HepG2 (cell line): ENCODE measurements around the gene ATXN7L3. TPM values are rescaled to one million over a fixed set of nuclear protein-coding genes. Genes with fewer than 3 reads are reported as not detected.
A peak's percentile ranks its signal among the peaks of the same experiment; 100 is the strongest.

Experiments used
- ATAC-seq: fragments of 200-7000 bp; cut with Tn5 transposase; 3 replicates; pipeline ENCODE4 v1.9.1; 2020; ENCODE audit warnings: mild to moderate bottlenecking, moderate library complexity
- BruUV-seq: library from RNA; stranded (reverse); fragments of 400-500 nt; replicated peaks from 2 replicates; lab custom pipeline; 2021; lab: Mats Ljungman, UMichigan
- CTCF ChIA-PET: fragments of 300-600 bp; formaldehyde crosslinking; extraction: SDS; loops from one replicate; lab custom pipeline; 2021; ENCODE audit warnings: low total read pairs, inconsistent platforms, low intra/inter-chr PET ratio; lab: Yijun Ruan, JAX
- POLR2A ChIA-PET: fragments of 350-600 bp; sonication (Branson Sonifier 250); formaldehyde crosslinking; loops from one replicate; lab custom pipeline; 2020; ENCODE audit warnings: antibody characterized with exemption, inconsistent platforms; lab: Yijun Ruan, JAX
- DNase-seq: peaks from one replicate; pipeline ENCODE4 v3.0.0-alpha.2; 2015; ENCODE audit warnings: low spot score
- FAIRE-seq: peaks from 3 replicates; lab custom pipeline; 2011; peaks lifted over from hg19 to GRCh38; lab: Jason Lieb, UNC
- H2AFZ ChIP-seq: one replicate; pipeline ENCODE4 v1.6.1; 2011; ENCODE audit warnings: low read length, inconsistent platforms
- H3K27ac ChIP-seq: fragments of 300-600 bp; 3 replicates; pipeline ENCODE4 v1.8.0; 2011; ENCODE audit warnings: mixed run types, mild to moderate bottlenecking, mixed read lengths, low read length, inconsistent platforms; ENCODE audit not compliant: insufficient read depth; ENCODE audit errors: extremely low read length
- H3K27me3 ChIP-seq, 2 experiments: fragments of 200-600 bp in 1 of 2; 2 replicates in 1 of 2; 3 replicates in 1 of 2; pipeline versions ENCODE4 v1.6.0 to v1.8.0; 2011; ENCODE audit warnings: low read length in 2 of 2, mild to moderate bottlenecking in 2 of 2, moderate library complexity in 2 of 2, inconsistent platforms in 1 of 2; ENCODE audit not compliant: insufficient read depth in 2 of 2, control insufficient read depth in 1 of 2
- H3K36me3 ChIP-seq, 2 experiments: fragments of 200-600 bp in 1 of 2; replicated peaks in 1 of 2; 2 replicates in 1 of 2; 3 replicates in 1 of 2; pipeline versions ENCODE4 v1.5.1 to v1.8.0; 2011; ENCODE audit warnings: low read length in 2 of 2, inconsistent platforms in 1 of 2; ENCODE audit not compliant: insufficient read depth in 2 of 2, control insufficient read depth in 1 of 2
- H3K4me1 ChIP-seq: 2 replicates; pipeline ENCODE4 v1.5.1; 2012; ENCODE audit warnings: low read length, inconsistent platforms; ENCODE audit not compliant: insufficient read depth
- H3K4me2 ChIP-seq: 2 replicates; pipeline ENCODE4 v1.6.0; 2011; ENCODE audit warnings: low read depth, low read length, inconsistent platforms
- H3K4me3 ChIP-seq, 3 experiments: fragments of 200-600 bp in 1 of 3; sonication (generic), shearing (Covaris generic) in 1 of 3; replicated peaks in 1 of 3; 2 replicates each; pipeline ENCODE4 v1.5.1; 2011 to 2016; ENCODE audit warnings: low read length in 3 of 3, inconsistent platforms in 2 of 3, low read depth in 2 of 3, mild to moderate bottlenecking in 2 of 3, control low read depth in 1 of 3, mixed read lengths in 1 of 3; ENCODE audit not compliant: insufficient read depth in 1 of 3
- H3K79me2 ChIP-seq: one replicate; pipeline ENCODE4 v1.6.1; 2011; ENCODE audit warnings: low read length, inconsistent platforms; ENCODE audit not compliant: insufficient read depth
- H3K9ac ChIP-seq: 2 replicates; pipeline ENCODE4 v1.6.0; 2011; ENCODE audit warnings: mild to moderate bottlenecking, low read depth, low read length, inconsistent platforms; ENCODE audit not compliant: insufficient read depth
- H3K9me3 ChIP-seq: 2 replicates; pipeline ENCODE4 v1.5.1; 2012; ENCODE audit warnings: mild to moderate bottlenecking, low read length
- H4K20me1 ChIP-seq: 2 replicates; pipeline ENCODE4 v1.6.0; 2011; ENCODE audit warnings: inconsistent platforms, mild to moderate bottlenecking, low read length, moderate library complexity; ENCODE audit not compliant: insufficient read depth
- AGO2 ChIP-seq: fragments of 200-400 bp; formaldehyde crosslinking; optimal IDR thresholded peaks from 2 replicates; pipeline ENCODE3; 2017; ENCODE audit warnings: mild to moderate bottlenecking, low read depth, low read length, moderate library complexity
- AKAP8 ChIP-seq: sonication (generic); formaldehyde crosslinking; IDR thresholded peaks from 2 replicates; pipeline ENCODE4 v1.5.1; 2020; ENCODE audit warnings: mild to moderate bottlenecking, missing genetic modification reagents
- CEBPB ChIP-seq: IDR thresholded peaks from 2 replicates; pipeline ENCODE4 v1.6.1; 2011; ENCODE audit warnings: low read depth, low read length, improper control_type of control experiment, borderline replicate concordance
- MAX ChIP-seq: IDR thresholded peaks from 2 replicates; pipeline ENCODE4 v1.6.1; 2012; ENCODE audit warnings: inconsistent platforms
- POLR2A ChIP-seq, 2 experiments: IDR thresholded peaks; 2 replicates each; pipeline ENCODE4 v1.6.1; 2011; ENCODE audit warnings: low read depth in 2 of 2, low read length in 2 of 2, mild to moderate bottlenecking in 1 of 2, moderate library complexity in 1 of 2; ENCODE audit not compliant: insufficient read depth in 1 of 2
- RNF2 ChIP-seq: fragments of 450-650 bp; conservative IDR thresholded peaks from 2 replicates; pipeline ENCODE4 v1.6.1; 2016; ENCODE audit warnings: low read depth
- SNAPC5 ChIP-seq: sonication (generic); formaldehyde crosslinking; IDR thresholded peaks from 2 replicates; pipeline ENCODE4 v1.8.1; 2023; ENCODE audit warnings: mild to moderate bottlenecking, missing genetic modification reagents, borderline replicate concordance
- ZBTB43 ChIP-seq: sonication (generic); formaldehyde crosslinking; conservative IDR thresholded peaks from 2 replicates; pipeline ENCODE4 v1.4.0; 2020; ENCODE audit warnings: missing genetic modification reagents
- ZNF12 ChIP-seq: sonication (generic); formaldehyde crosslinking; IDR thresholded peaks from 2 replicates; pipeline ENCODE4 v1.5.0; 2020; ENCODE audit warnings: missing genetic modification reagents
- ZNF280B ChIP-seq: sonication (generic); formaldehyde crosslinking; IDR thresholded peaks from 2 replicates; pipeline ENCODE4 v1.5.0; 2020; ENCODE audit warnings: missing genetic modification reagents, mild to moderate bottlenecking, borderline replicate concordance
- WGBS: methylation state at CpG from one replicate; pipeline ENCODE4 v1.1.6; 2017; ENCODE audit warnings: low lambda C conversion rate; 5-methylcytosine and 5-hydroxymethylcytosine counted together
- in situ Hi-C: cut with HindIII; loops from 2 replicates; pipeline ENCODE4 v1.10.0; 2017; ENCODE audit warnings: low pct_unique_long_range_greater_than_20kb; ENCODE audit not compliant: extremely low pct_ligation_motif_present
- intact Hi-C: fragments of 100-400 bp; cut with micrococcal nuclease; formaldehyde crosslinking; loops from one replicate; pipeline ENCODE4 v1.10.0; 2022; ENCODE audit not compliant: unreplicated experiment
- polyA plus RNA-seq, 8 experiments: library from polyadenylated mRNA; depleted of rRNA in 3 of 8; stranded (reverse) in 7 of 8; unstranded in 1 of 8; fragments of >200 nt; fragmentation: Illumina TruSeq in 4 of 8; extraction: Trizol in 4 of 8; gene quantifications; 2 replicates each; pipeline versions ENCODE4 v1.2.1 to v1.2.3, GENCODE V29; 2011 to 2016; ENCODE audit warnings: low read depth in 4 of 8, missing spikeins in 1 of 8, mixed read lengths in 1 of 8; ENCODE audit not compliant: insufficient read depth in 1 of 8
- total RNA-seq, 5 experiments: library from RNA; depleted of rRNA; stranded (reverse); fragments of >200 nt; fragmentation: Illumina TruSeq; extraction: Trizol; gene quantifications; 2 replicates each; pipeline ENCODE4 v1.2.3, GENCODE V29; 2016; ENCODE audit warnings: low read depth in 1 of 5

ATXN7L3 gene
- total and polyA plus RNA-seq, 2 of the 13 experiments (the other 11 are each of a cell fraction or from before 2014, with no cell fraction given): 44.5 to 59.1 TPM

- Histone ChIP-seq H2AFZ (no peak overlapping the region), H3K4me3 (no peak overlapping the region), H3K27me3 (no peaks in the 10 kb centered on the region; a peak in 1 of 5 replicates), H3K9ac (no peak overlapping the region), H3K36me3 (peaks cover 15 to 40% of the 10 kb centered on the region in 2 experiments), H4K20me1 (no peaks in the 10 kb centered on the region), H3K4me2 (no peak overlapping the region), H3K4me1 (peaks cover 16% of the 10 kb centered on the region)
- intact Hi-C loops: no loop called here
- FAIRE-seq: no peak
- no peak for DNase-seq
- in situ Hi-C loops: no loop called here
- peak; percentile 20 for TF ChIP-seq AGO2
- TF ChIP-seq MAX: 0 out of 2 replicates have a peak, but pooled peaks have one; percentile 12
- no peak for TF ChIP-seq ZBTB43 (CRISPR knock-in tag)
- TF ChIP-seq, all 625 proteins: peak for 2
- ATAC-seq: no peak
- CTCF ChIA-PET: no interaction called here
- peaks cover 18% of the 10 kb centered on the region for H3K79me2 ChIP-seq
- no peak overlapping the region for H3K27ac ChIP-seq
- no peaks in the 10 kb centered on the region for H3K9me3 ChIP-seq
- POLR2A ChIA-PET: interaction anchor here (0.8 to 1.8 kb wide), 2 partner anchors 9 to 11 kb away, joined by 4 to 10 read pairs; partner anchors contain the start of gene ATXN7L3
- BruUV-seq: no TSS peak
- WGBS: 99% methylated on average over 10 of the region's 10 CpGs
Observed at GRCh38 chr17:44190481-44190880, 9.2 kb downstream of the ATXN7L3 start.

- Histone ChIP-seq H3K4me3 (no peak overlapping the region), H3K4me2 (no peak overlapping the region; the same call in 1 of the 2 replicates), H3K27me3 (no peaks in the 10 kb centered on the region; a peak in 1 of 5 replicates), H4K20me1 (0 out of 2 replicates have a peak, but pooled peaks cover 5% of the 10 kb centered on the region), H3K79me2 (peaks cover 30% of the 10 kb centered on the region), H3K27ac (no peak overlapping the region), H3K9me3 (no peaks in the 10 kb centered on the region), H3K36me3 (peaks cover 5 to 23% of the 10 kb centered on the region in 2 experiments), H2AFZ (no peak overlapping the region), H3K9ac (peak overlapping the region; percentile 90; the same call in 1 of the 2 replicates), H3K4me1 (peaks cover 33% of the 10 kb centered on the region)
- no peak for FAIRE-seq
- ChIA-PET CTCF (no interaction called here), POLR2A (interaction anchor here (1.5 kb wide), 1 partner anchor 10 kb away, joined by 8 read pairs; the partner anchor contains the start of gene ATXN7L3)
- WGBS: 96% methylated on average over 9 of the region's 12 CpGs
- no peak for ATAC-seq
- no peak for DNase-seq
- BruUV-seq: no TSS peak
- intact Hi-C loops: no loop called here
- in situ Hi-C loops: loop anchor here (10.0 kb wide), 1 partner anchor 56 kb away; no protein-coding TSS in a partner anchor
- no peak for TF ChIP-seq ZNF12 (CRISPR knock-in tag)
- no peak for TF ChIP-seq ZBTB43 (CRISPR knock-in tag)
- 0 out of 2 replicates have a peak, but pooled peaks have one; percentile 7 for TF ChIP-seq CEBPB
- 0 out of 2 replicates have a peak, but pooled peaks have one; percentile 17 for TF ChIP-seq ZNF280B
- no peak for TF ChIP-seq RNF2
- TF ChIP-seq SNAPC5 (CRISPR knock-in tag): no peak
- TF ChIP-seq AKAP8 (CRISPR knock-in tag): no peak
- peak in 1 of 2 experiments; percentile 12; a peak in 1 of 4 replicates for TF ChIP-seq POLR2A (IDR thresholded peaks at IDR 0.05; ENCODE audit: insufficient read depth in 1 of 2, low read depth in 2 of 2, low read length in 2 of 2)
Observed at GRCh38 chr17:44188576-44189403, 10.9 kb downstream of the ATXN7L3 start.
